Measurements from ENCODE around the gene PDK1. TPM values are rescaled to one million over a fixed set of nuclear protein-coding genes. Genes with fewer than 3 reads are reported as not detected.
A peak's percentile ranks its signal among the peaks of the same experiment; 100 is the strongest.
"Not testable (repeated sequence)": the region's sequence is repeated elsewhere in the genome, so short reads cannot be mapped to it uniquely, and the experiment has no call there.

The PDK1 gene
- total RNA-seq, 2 donors from 2014 or later, result 22.3 to 34.9 TPM

GRCh38 chr2:172560721-172561120 is 4.8 kb downstream of the PDK1 start:
- H3K9me3 Mint-ChIP-seq, result no peaks in the 10 kb centered on the region
- ATAC-seq (no peak), DNase-seq (ENCODE audit: low spot score) (no peak)
- no peak overlapping the region for H3K4me3 Mint-ChIP-seq
- peaks cover 12% of the 10 kb centered on the region for H3K36me3 Mint-ChIP-seq
- peaks cover 8 to 15% of the 10 kb centered on the region in 2 donors for H3K4me1 Mint-ChIP-seq (ENCODE audit: low read depth in 2 of 2)
- no peak overlapping the region for H3K27ac Mint-ChIP-seq
- no peaks in the 10 kb centered on the region for H3K27me3 Mint-ChIP-seq

GRCh38 chr2:172561270-172561669 is 5.4 kb downstream of the PDK1 start:
- Mint-ChIP-seq H3K27ac (no peak overlapping the region), H3K4me1 (ENCODE audit: low read depth in 2 of 2) (peaks cover 8 to 15% of the 10 kb centered on the region in 2 donors), H3K9me3 (no peaks in the 10 kb centered on the region), H3K4me3 (no peak overlapping the region), H3K27me3 (no peaks in the 10 kb centered on the region), H3K36me3 (peaks cover 15% of the 10 kb centered on the region)
- no peak for ATAC-seq
- no peak for DNase-seq (ENCODE audit: low spot score)

GRCh38 chr2:172562298-172562697 is 6.4 kb downstream of the PDK1 start:
- H3K4me3 Mint-ChIP-seq, result no peak overlapping the region
- no peaks in the 10 kb centered on the region for H3K9me3 Mint-ChIP-seq
- DNase-seq (ENCODE audit: low spot score) (no peak), ATAC-seq (no peak)
- peaks cover 6% of the 10 kb centered on the region in 2 donors for H3K4me1 Mint-ChIP-seq (ENCODE audit: low read depth in 2 of 2)
- H3K36me3 Mint-ChIP-seq, result peaks cover 18% of the 10 kb centered on the region
- H3K27me3 Mint-ChIP-seq, result no peaks in the 10 kb centered on the region
- no peak overlapping the region for H3K27ac Mint-ChIP-seq

GRCh38 chr2:172564376-172564775 is 8.5 kb downstream of the PDK1 start:
- Mint-ChIP-seq H3K36me3 (peaks cover 25% of the 10 kb centered on the region), H3K4me3 (no peak overlapping the region), H3K9me3 (no peaks in the 10 kb centered on the region), H3K27ac (no peak overlapping the region), H3K4me1 (ENCODE audit: low read depth in 2 of 2) (no peaks in the 10 kb centered on the region), H3K27me3 (no peaks in the 10 kb centered on the region)
- no peak for ATAC-seq
- DNase-seq (ENCODE audit: low spot score), result no peak

- no peaks in the 10 kb centered on the region for H3K4me1 Mint-ChIP-seq (ENCODE audit: low read depth in 2 of 2)
- DNase-seq (ENCODE audit: low spot score) (no peak), ATAC-seq (no peak)
- no peak overlapping the region for H3K27ac Mint-ChIP-seq
- no peak overlapping the region for H3K4me3 Mint-ChIP-seq
- H3K27me3 Mint-ChIP-seq, result no peaks in the 10 kb centered on the region
- peaks cover 36% of the 10 kb centered on the region for H3K36me3 Mint-ChIP-seq
- H3K9me3 Mint-ChIP-seq, result peaks cover 9% of the 10 kb centered on the region
Observed at GRCh38 chr2:172571245-172571644, 15.4 kb downstream of the PDK1 start.

- DNase-seq (ENCODE audit: low spot score) (no peak), ATAC-seq (no peak)
- Mint-ChIP-seq H3K9me3 (peaks cover 11% of the 10 kb centered on the region), H3K4me1 (ENCODE audit: low read depth in 2 of 2) (peaks cover 2 to 4% of the 10 kb centered on the region in 2 donors), H3K4me3 (no peak overlapping the region), H3K27ac (no peak overlapping the region), H3K27me3 (no peaks in the 10 kb centered on the region), H3K36me3 (peaks cover 45% of the 10 kb centered on the region)
Observed at GRCh38 chr2:172572981-172573380, 17.1 kb downstream of the PDK1 start.

GRCh38 chr2:172574965-172575364 is 19.1 kb downstream of the PDK1 start:
- H3K4me3 Mint-ChIP-seq, result no peak overlapping the region
- H3K4me1 Mint-ChIP-seq (ENCODE audit: low read depth in 2 of 2), result peaks cover 10% of the 10 kb centered on the region in 2 donors
- H3K9me3 Mint-ChIP-seq, result peaks cover 13% of the 10 kb centered on the region
- H3K27ac Mint-ChIP-seq, result no peak overlapping the region
- ATAC-seq, result no peak
- H3K36me3 Mint-ChIP-seq, result peaks cover 60% of the 10 kb centered on the region
- DNase-seq (ENCODE audit: low spot score), result no peak
- H3K27me3 Mint-ChIP-seq, result no peaks in the 10 kb centered on the region

GRCh38 chr2:172578054-172578453 is 22.2 kb downstream of the PDK1 start:
- peaks cover 10% of the 10 kb centered on the region in 2 donors for H3K4me1 Mint-ChIP-seq (ENCODE audit: low read depth in 2 of 2)
- no peak overlapping the region for H3K4me3 Mint-ChIP-seq
- H3K27ac Mint-ChIP-seq, result no peak overlapping the region
- no peak for DNase-seq (ENCODE audit: low spot score)
- no peaks in the 10 kb centered on the region for H3K27me3 Mint-ChIP-seq
- H3K9me3 Mint-ChIP-seq, result peaks cover 13% of the 10 kb centered on the region
- H3K36me3 Mint-ChIP-seq, result peaks cover 69% of the 10 kb centered on the region
- ATAC-seq, result no peak

GRCh38 chr2:172578860-172579512 is 23.1 kb downstream of the PDK1 start:
- no peak for DNase-seq (ENCODE audit: low spot score)
- Mint-ChIP-seq H3K27me3 (no peaks in the 10 kb centered on the region), H3K4me1 (ENCODE audit: low read depth in 2 of 2) (peaks cover 10% of the 10 kb centered on the region in 2 donors), H3K4me3 (no peak overlapping the region), H3K27ac (no peak overlapping the region), H3K36me3 (peaks cover 65% of the 10 kb centered on the region), H3K9me3 (peaks cover 11% of the 10 kb centered on the region)
- no peak for ATAC-seq

GRCh38 chr2:172580544-172580943 is 24.7 kb downstream of the PDK1 start:
- Mint-ChIP-seq H3K4me1 (ENCODE audit: low read depth in 2 of 2) (peaks cover 10% of the 10 kb centered on the region in 2 donors), H3K27ac (no peak overlapping the region), H3K4me3 (no peak overlapping the region), H3K36me3 (peaks cover 51% of the 10 kb centered on the region), H3K27me3 (no peaks in the 10 kb centered on the region), H3K9me3 (peaks cover 3% of the 10 kb centered on the region)
- ATAC-seq, result no peak
- no peak for DNase-seq (ENCODE audit: low spot score)

GRCh38 chr2:172582656-172583055 is 26.8 kb downstream of the PDK1 start:
- peaks cover 0 to 4% of the 10 kb centered on the region in 2 donors for H3K27me3 Mint-ChIP-seq
- H3K27ac Mint-ChIP-seq, result no peak overlapping the region
- peaks cover 54% of the 10 kb centered on the region for H3K36me3 Mint-ChIP-seq
- DNase-seq (ENCODE audit: low spot score), result no peak
- peaks cover 3% of the 10 kb centered on the region for H3K9me3 Mint-ChIP-seq
- no peak for ATAC-seq
- peaks cover 22 to 27% of the 10 kb centered on the region in 2 donors for H3K4me1 Mint-ChIP-seq (ENCODE audit: low read depth in 2 of 2)
- H3K4me3 Mint-ChIP-seq, result no peak overlapping the region

- Mint-ChIP-seq H3K27me3 (peaks cover 0 to 7% of the 10 kb centered on the region in 2 donors), H3K4me3 (peak overlapping the region; percentile 2), H3K9me3 (no peaks in the 10 kb centered on the region), H3K27ac (no peak overlapping the region), H3K36me3 (peaks cover 49% of the 10 kb centered on the region), H3K4me1 (ENCODE audit: low read depth in 2 of 2) (peaks cover 16 to 33% of the 10 kb centered on the region in 2 donors)
- ATAC-seq (peak in 1 of 2 donors; percentile 53), DNase-seq (ENCODE audit: low spot score) (no peak)
Observed at GRCh38 chr2:172586245-172586891, 30.5 kb downstream of the PDK1 start.

- not testable (repeated sequence) for ATAC-seq; H3K27me3 Mint-ChIP-seq; H3K27ac Mint-ChIP-seq; H3K9me3 Mint-ChIP-seq; DNase-seq (ENCODE audit: low spot score)
- H3K36me3 Mint-ChIP-seq, result peaks cover 48% of the 10 kb centered on the region
- peak overlapping the region; percentile 19 for H3K4me3 Mint-ChIP-seq
- H3K4me1 Mint-ChIP-seq (ENCODE audit: low read depth in 2 of 2), result peaks cover 16 to 33% of the 10 kb centered on the region in 2 donors
Observed at GRCh38 chr2:172587231-172587630, 31.3 kb downstream of the PDK1 start.

- H3K36me3 Mint-ChIP-seq, result peaks cover 40% of the 10 kb centered on the region
- no peak overlapping the region for H3K4me3 Mint-ChIP-seq
- no peak for ATAC-seq
- H3K27me3 Mint-ChIP-seq, result peaks cover 0 to 7% of the 10 kb centered on the region in 2 donors
- H3K4me1 Mint-ChIP-seq (ENCODE audit: low read depth in 2 of 2), result peaks cover 16 to 33% of the 10 kb centered on the region in 2 donors
- DNase-seq (ENCODE audit: low spot score), result no peak
- no peaks in the 10 kb centered on the region for H3K9me3 Mint-ChIP-seq
- H3K27ac Mint-ChIP-seq, result no peak overlapping the region
Observed at GRCh38 chr2:172588931-172589330, 33.0 kb downstream of the PDK1 start.
